ENCODE data around the gene C6orf136.

- TF ChIP-seq CTCF (conservative IDR thresholded peaks at IDR 0.05; ENCODE audit: low read depth, low read length): no peak
- no peak for TF ChIP-seq EZH2 (IDR thresholded peaks at IDR 0.05; ENCODE audit: borderline replicate concordance, low read depth, low read length, poor library complexity, severe bottlenecking)
Observed at GRCh38 chr6:30616811-30617564, 29.9 kb upstream of the C6orf136 start, which contains the start of gene PPP1R10.
